Aorta (tissue), 5 donors: ENCODE results near the gene KRTAP10-3. TPM values are rescaled to one million over a fixed set of nuclear protein-coding genes. Genes with fewer than 3 reads are reported as not detected.

ENCODE experiments used
- ATAC-seq: fragments of 200-7000 bp; cut with Tn5 transposase; one replicate; pipeline ENCODE4 v1.9.1; 2022; ENCODE audit warnings: moderate library complexity; ENCODE audit not compliant: low FRiP score
- DNase-seq, 2 donors: peaks; one replicate each; pipeline ENCODE4 v3.0.0-alpha.2; 2020
- H3K27ac ChIP-seq, 2 donors: one replicate each; pipeline ENCODE4 v1.5.1; 2013; ENCODE audit warnings: low read length in 2 of 2, mild to moderate bottlenecking in 2 of 2, moderate library complexity in 2 of 2, control low read depth in 1 of 2, inconsistent platforms in 1 of 2, low read depth in 1 of 2
- H3K27me3 ChIP-seq, 2 donors: one replicate each; pipeline ENCODE4 v1.6.1; 2013; ENCODE audit warnings: control low read depth in 1 of 2, low read length in 1 of 2, mild to moderate bottlenecking in 1 of 2, moderate library complexity in 1 of 2; ENCODE audit not compliant: insufficient read depth in 2 of 2, control insufficient read depth in 1 of 2
- H3K36me3 ChIP-seq, 2 donors: one replicate each; pipeline ENCODE4 v1.6.1; 2013; ENCODE audit warnings: control low read depth in 1 of 2, low read length in 1 of 2, mild to moderate bottlenecking in 1 of 2; ENCODE audit not compliant: insufficient read depth in 2 of 2, control insufficient read depth in 1 of 2
- H3K4me1 ChIP-seq, 2 donors: one replicate each; pipeline ENCODE4 v1.6.1; 2013; ENCODE audit warnings: low read length in 2 of 2, control low read depth in 1 of 2, mild to moderate bottlenecking in 1 of 2, moderate library complexity in 1 of 2; ENCODE audit not compliant: insufficient read depth in 2 of 2, control insufficient read depth in 1 of 2
- H3K4me3 ChIP-seq, 2 donors: one replicate each; pipeline ENCODE4 v1.5.1; 2013; ENCODE audit warnings: low read length in 2 of 2, control low read depth in 1 of 2, mild to moderate bottlenecking in 1 of 2
- H3K9me3 ChIP-seq: one replicate; pipeline ENCODE4 v1.6.1; 2013; ENCODE audit warnings: mild to moderate bottlenecking, low read length; ENCODE audit not compliant: control insufficient read depth
- WGBS, 2 donors: extraction: QIAGEN DNeasy Blood & Tissue Kit; methylation state at CpG; one replicate each; pipeline ENCODE4 v1.1.7; 2013; 5-methylcytosine and 5-hydroxymethylcytosine counted together
- intact Hi-C, 2 donors: fragments of 100-400 bp; cut with DNase I; formaldehyde crosslinking; loops; one replicate each; pipeline versions ENCODE4 v1.14.2 to v1.15.0; 2022
- polyA plus RNA-seq, 2 donors: library from polyadenylated mRNA; stranded (reverse); fragments of 200-250 nt; gene quantifications; one replicate each; pipeline ENCODE4 v1.2.3, GENCODE V29; 2013
- total RNA-seq, 2 donors: library from RNA; stranded (reverse); fragmentation: NEBNext Ultra II Directional; extraction: Animal tissue kit (Norgen Biotek cat#: 25700); gene quantifications; one replicate each; pipeline ENCODE4 v1.2.1, GENCODE V29; 2021
- donor health status: healthy with polysubstance abuse.
- donor health status: Bipolar disorder and iron deficiency.
- donor health status: DM: no; HTN: no; CAD: no.
- donor health status: DM: no; HTN: no; CAD: no.
- donor health status: DM: yes; HTN: yes; CAD: no.

KRTAP10-3 gene
- total and polyA plus RNA-seq, 4 donors = not detected

DNA sequence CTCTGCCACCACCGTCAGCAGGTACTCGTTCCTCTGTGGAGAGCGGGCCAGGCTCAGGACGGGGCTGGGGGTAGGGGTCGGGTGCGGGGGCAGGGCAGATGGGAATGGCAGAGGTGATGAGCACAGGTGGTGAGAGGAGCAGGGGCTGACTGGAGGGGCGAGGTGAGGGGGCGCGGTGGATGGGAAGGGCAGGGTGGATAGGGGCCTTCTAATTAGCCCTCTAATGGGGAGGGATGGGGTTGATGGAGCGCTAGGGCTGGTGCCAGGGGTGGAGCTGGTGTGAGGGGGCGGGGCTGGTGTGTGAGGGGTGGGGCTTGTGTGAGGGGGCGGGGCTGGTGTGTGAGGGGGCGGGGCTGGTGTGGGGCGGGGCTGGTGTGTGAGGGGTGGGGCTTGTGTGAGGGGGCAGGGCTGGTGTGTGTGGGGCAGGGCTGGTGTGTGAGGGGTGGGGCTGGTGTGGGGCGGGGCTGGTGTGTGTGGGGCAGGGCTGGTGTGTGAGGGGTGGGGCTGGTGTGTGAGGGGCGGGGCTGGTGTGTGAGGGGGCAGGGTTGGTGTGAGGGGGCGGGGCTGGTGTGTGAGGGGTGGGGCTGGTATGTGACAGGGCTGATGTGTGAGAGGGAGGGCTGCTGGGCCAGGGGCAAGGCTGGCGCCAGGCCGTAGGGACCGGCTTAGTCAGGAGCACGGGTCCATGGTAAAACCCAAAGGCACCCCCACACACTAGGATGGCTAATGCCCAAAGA, 24.5 kb downstream of the KRTAP10-3 start:
- WGBS, 2 donors = 87% methylated on average over 18 to 21 of the region's 21 CpGs

GRCh38 chr21:44533121-44533890, 25.3 kb downstream of the KRTAP10-3 start:
- 94% methylated on average over 37 of the region's 37 CpGs for WGBS, 2 donors
- no peak overlapping the region for H3K4me3 ChIP-seq
- H3K9me3 ChIP-seq = no peaks in the 10 kb centered on the region
- intact Hi-C loops = no loop called here
- H3K27me3 ChIP-seq = no peaks in the 10 kb centered on the region
- H3K36me3 ChIP-seq = no peaks in the 10 kb centered on the region
- H3K4me1 ChIP-seq = no peaks in the 10 kb centered on the region
- no peak overlapping the region for H3K27ac ChIP-seq
- ATAC-seq (no peak), DNase-seq (peak; percentile 40 to 75)

More for the DNA sequence above, 24.5 kb downstream of the KRTAP10-3 start:
- intact Hi-C loops = no loop called here
- H3K9me3 ChIP-seq = no peaks in the 10 kb centered on the region
- DNase-seq (no peak), ATAC-seq (no peak)
- H3K36me3 ChIP-seq = no peaks in the 10 kb centered on the region
- H3K4me3 ChIP-seq = no peak overlapping the region
- no peaks in the 10 kb centered on the region for H3K27me3 ChIP-seq
- no peak overlapping the region for H3K27ac ChIP-seq
- H3K4me1 ChIP-seq = no peaks in the 10 kb centered on the region

GRCh38 chr21:44532712-44533111, 25.9 kb downstream of the KRTAP10-3 start:
- DNase-seq (peak; percentile 30 to 43), ATAC-seq (no peak)
- Histone ChIP-seq H3K4me3 (no peak overlapping the region), H3K27ac (no peak overlapping the region), H3K4me1 (no peaks in the 10 kb centered on the region), H3K9me3 (no peaks in the 10 kb centered on the region), H3K36me3 (no peaks in the 10 kb centered on the region), H3K27me3 (no peaks in the 10 kb centered on the region)
- 94 to 96% methylated on average over 16 of the region's 16 CpGs for WGBS, 2 donors
- intact Hi-C loops = no loop called here

- Histone ChIP-seq H3K9me3 (no peaks in the 10 kb centered on the region), H3K27me3 (no peaks in the 10 kb centered on the region), H3K4me1 (no peaks in the 10 kb centered on the region), H3K36me3 (no peaks in the 10 kb centered on the region), H3K4me3 (no peak overlapping the region), H3K27ac (no peak overlapping the region)
- intact Hi-C loops = no loop called here
- ATAC-seq = no peak
- peak in 1 of 2 donors; percentile 47 for DNase-seq
- 86 to 90% methylated on average over 29 to 30 of the region's 30 CpGs for WGBS, 2 donors
Measured at GRCh38 chr21:44531606-44532564, 26.7 kb downstream of the KRTAP10-3 start.

DNA sequence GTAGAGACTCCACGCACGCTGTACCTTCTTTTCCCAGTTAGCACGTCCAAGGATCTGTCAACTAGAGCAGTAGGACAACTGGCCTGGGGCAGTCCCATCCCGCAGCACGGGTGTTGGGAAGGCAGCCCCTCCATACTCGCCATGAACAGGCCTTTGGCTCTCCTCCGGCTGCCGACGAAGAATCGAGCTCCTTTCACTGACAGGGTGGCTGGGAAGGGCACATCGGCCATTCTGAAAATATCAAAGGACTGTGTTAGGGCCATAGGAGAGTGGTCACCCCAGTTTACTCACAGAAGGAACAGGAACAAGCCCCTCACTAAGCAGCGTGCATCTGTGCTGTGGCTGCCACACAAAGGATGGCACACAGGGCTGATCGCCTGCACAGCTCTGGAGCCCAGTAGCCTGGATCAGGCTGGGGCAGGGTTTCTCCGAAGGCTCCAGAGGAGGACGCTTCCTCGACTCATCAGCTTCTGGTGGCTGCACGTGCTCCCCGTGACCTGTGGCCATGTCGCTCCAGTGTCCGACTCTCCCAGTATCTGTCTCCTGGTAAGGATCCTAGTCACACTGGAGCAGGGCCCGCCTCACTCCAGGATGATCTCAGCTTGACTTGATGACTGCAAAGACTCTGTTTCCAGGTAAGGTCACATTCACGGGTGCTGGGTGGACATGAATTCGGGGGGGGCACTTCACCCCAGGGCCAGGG, 27.5 kb downstream of the KRTAP10-3 start:
- intact Hi-C loops = no loop called here
- Histone ChIP-seq H3K27ac (no peak overlapping the region), H3K4me3 (no peak overlapping the region), H3K9me3 (no peaks in the 10 kb centered on the region), H3K27me3 (no peaks in the 10 kb centered on the region), H3K4me1 (no peaks in the 10 kb centered on the region), H3K36me3 (no peaks in the 10 kb centered on the region)
- 91% methylated on average over 21 to 23 of the region's 23 CpGs for WGBS, 2 donors
- DNase-seq (peak; percentile 19 to 63), ATAC-seq (no peak)

- Histone ChIP-seq H3K27me3 (no peaks in the 10 kb centered on the region), H3K9me3 (no peaks in the 10 kb centered on the region), H3K4me1 (no peaks in the 10 kb centered on the region), H3K27ac (no peak overlapping the region), H3K4me3 (no peak overlapping the region), H3K36me3 (no peaks in the 10 kb centered on the region)
- intact Hi-C loops = no loop called here
- DNase-seq = peak in 1 of 2 donors; percentile 10
- ATAC-seq = no peak
- 88 to 90% methylated on average over 7 of the region's 7 CpGs for WGBS, 2 donors
Measured at GRCh38 chr21:44530221-44530902, 28.2 kb downstream of the KRTAP10-3 start.

GRCh38 chr21:44529503-44530125, 29.0 kb downstream of the KRTAP10-3 start:
- ATAC-seq (no peak), DNase-seq (peak; percentile 28 to 54)
- WGBS, 2 donors = 83 to 87% methylated on average over 20 to 23 of the region's 23 CpGs

More at GRCh38 chr21:44529503-44530125, 29.0 kb downstream of the KRTAP10-3 start:
- no peak overlapping the region for H3K4me3 ChIP-seq
- H3K36me3 ChIP-seq = no peaks in the 10 kb centered on the region
- H3K4me1 ChIP-seq = no peaks in the 10 kb centered on the region
- H3K9me3 ChIP-seq = no peaks in the 10 kb centered on the region
- H3K27ac ChIP-seq = no peak overlapping the region
- no peaks in the 10 kb centered on the region for H3K27me3 ChIP-seq
- intact Hi-C loops = no loop called here
